Astrocyte (in vitro differentiated cells and primary cell): ENCODE measurements around the gene PAX5.

Experiments used
- CTCF ChIP-seq: IDR thresholded peaks from 2 replicates; pipeline ENCODE4 v1.5.1; 2011; ENCODE audit warnings: low read depth, mild to moderate bottlenecking, inconsistent platforms, low read length, moderate library complexity; ENCODE audit not compliant: insufficient read depth
- EZH2 ChIP-seq: IDR thresholded peaks from 2 replicates; pipeline ENCODE4 v1.6.1; 2012; ENCODE audit warnings: mild to moderate bottlenecking, low read length, inconsistent platforms; ENCODE audit not compliant: insufficient read depth

GRCh38 chr9:36937346-36937745 is 96.7 kb downstream of the PAX5 start:
- TF ChIP-seq CTCF, result no peak
- TF ChIP-seq EZH2, result no peak
